ENCODE measurements around the gene SV2C. TPM values are rescaled to one million over a fixed set of nuclear protein-coding genes. Genes with fewer than 3 reads are reported as not detected.
A peak's percentile ranks its signal among the peaks of the same experiment; 100 is the strongest.

Gene SV2C
- total RNA-seq, 1 donor from 2014 or later: 0.32 TPM

GRCh38 chr5:76256116-76256889, 173.1 kb downstream of the SV2C start:
- H3K4me1 ChIP-seq: no peaks in the 10 kb centered on the region
- intact Hi-C loops (cut with DNase I): no loop called here
- DNase-seq: no peak

GRCh38 chr5:76257225-76257833, 174.1 kb downstream of the SV2C start:
- Histone ChIP-seq H3K36me3 (no peaks in the 10 kb centered on the region), H3K4me1 (no peaks in the 10 kb centered on the region), H3K4me3 (no peak overlapping the region), H3K27ac (no peak overlapping the region), H3K27me3 (ENCODE audit: low read depth) (no peaks in the 10 kb centered on the region), H3K9me3 (no peaks in the 10 kb centered on the region)
- ATAC-seq (peak; percentile 48 to 53), DNase-seq (no peak)
- intact Hi-C loops (cut with DNase I): no loop called here
- TF ChIP-seq CTCF (IDR thresholded peaks at IDR 0.05): no peak

More at GRCh38 chr5:76256116-76256889, 173.1 kb downstream of the SV2C start:
- peak; percentile 63 for TF ChIP-seq CTCF (IDR thresholded peaks at IDR 0.05)
- no peaks in the 10 kb centered on the region for H3K27me3 ChIP-seq (ENCODE audit: low read depth)
- H3K4me3 ChIP-seq: no peak overlapping the region
- H3K36me3 ChIP-seq: no peaks in the 10 kb centered on the region
- ATAC-seq: peak; percentile 92 to 93
- no peak overlapping the region for H3K27ac ChIP-seq
- no peaks in the 10 kb centered on the region for H3K9me3 ChIP-seq

GRCh38 chr5:76257897-76258296, 174.7 kb downstream of the SV2C start:
- Histone ChIP-seq H3K4me3 (no peak overlapping the region), H3K4me1 (no peaks in the 10 kb centered on the region), H3K27me3 (ENCODE audit: low read depth) (no peaks in the 10 kb centered on the region), H3K36me3 (no peaks in the 10 kb centered on the region), H3K27ac (no peak overlapping the region), H3K9me3 (no peaks in the 10 kb centered on the region)
- no peak for DNase-seq
- no peak for TF ChIP-seq CTCF (IDR thresholded peaks at IDR 0.05)
- intact Hi-C loops (cut with DNase I): no loop called here
- peak in 1 of 2 donors; percentile 19 for ATAC-seq

- Histone ChIP-seq H3K27ac (no peak overlapping the region), H3K36me3 (no peaks in the 10 kb centered on the region), H3K9me3 (no peaks in the 10 kb centered on the region), H3K27me3 (ENCODE audit: low read depth) (no peaks in the 10 kb centered on the region), H3K4me3 (no peak overlapping the region), H3K4me1 (no peaks in the 10 kb centered on the region)
- no peak for TF ChIP-seq CTCF (IDR thresholded peaks at IDR 0.05)
- ATAC-seq (no peak), DNase-seq (no peak)
- intact Hi-C loops (cut with DNase I): no loop called here
Measured at GRCh38 chr5:76264681-76265080, 181.5 kb downstream of the SV2C start.

GRCh38 chr5:76269259-76269931, 186.2 kb downstream of the SV2C start:
- H3K27me3 ChIP-seq (ENCODE audit: low read depth): no peaks in the 10 kb centered on the region
- intact Hi-C loops (cut with DNase I): no loop called here
- no peak for TF ChIP-seq CTCF (IDR thresholded peaks at IDR 0.05)
- H3K27ac ChIP-seq: no peak overlapping the region
- no peak overlapping the region for H3K4me3 ChIP-seq
- no peaks in the 10 kb centered on the region for H3K36me3 ChIP-seq
- no peak for DNase-seq
- peaks cover 12% of the 10 kb centered on the region for H3K4me1 ChIP-seq
- no peaks in the 10 kb centered on the region for H3K9me3 ChIP-seq
- no peak for ATAC-seq
